IMR-90 (cell line): Measurements from ENCODE around the gene ANKRD24.

Experiments
- BHLHE40 ChIP-seq: fragments of 150-350 bp; IDR thresholded peaks from 2 replicates; pipeline ENCODE4 v1.6.1; 2016; ENCODE audit warnings: mild to moderate bottlenecking, low read depth, low read length
- CEBPB ChIP-seq: IDR thresholded peaks from 2 replicates; pipeline ENCODE4 v1.6.1; 2012; ENCODE audit warnings: low read depth, low read length, improper control_type of control experiment
- CTCF ChIP-seq: conservative IDR thresholded peaks from 2 replicates; pipeline ENCODE4 v1.5.1; 2012; ENCODE audit warnings: mild to moderate bottlenecking, low read depth, low read length, improper control_type of control experiment
- MXI1 ChIP-seq: IDR thresholded peaks from 2 replicates; pipeline ENCODE4 v1.6.1; 2012; ENCODE audit warnings: low read depth, mild to moderate bottlenecking, low read length, moderate library complexity, borderline replicate concordance
- POLR2A ChIP-seq: IDR thresholded peaks from 2 replicates; pipeline ENCODE4 v1.6.1; 2012; ENCODE audit warnings: mild to moderate bottlenecking, low read depth, low read length
- RAD21 ChIP-seq: IDR thresholded peaks from 2 replicates; pipeline ENCODE4 v1.6.1; 2012; ENCODE audit warnings: low read length, improper control_type of control experiment
- RFX5 ChIP-seq: IDR thresholded peaks from 2 replicates; pipeline ENCODE4 v1.8.0; 2012; ENCODE audit warnings: low read depth, mild to moderate bottlenecking, low read length, moderate library complexity
- SMC3 ChIP-seq: fragments of 150-350 bp; IDR thresholded peaks from 2 replicates; pipeline ENCODE4 v1.6.1; 2016; ENCODE audit warnings: low read depth, mild to moderate bottlenecking, antibody characterized with exemption, low read length, moderate library complexity
- USF2 ChIP-seq: fragments of 150-350 bp; IDR thresholded peaks from 2 replicates; pipeline ENCODE4 v1.6.1; 2017; ENCODE audit warnings: mild to moderate bottlenecking, antibody characterized with exemption, low read length, low read depth

- no peak for TF ChIP-seq CTCF
- no peak for TF ChIP-seq POLR2A
- no peak for TF ChIP-seq SMC3
- TF ChIP-seq RFX5, result no peak
- TF ChIP-seq RAD21, result no peak
- no peak for TF ChIP-seq CEBPB
- TF ChIP-seq MXI1, result no peak
- TF ChIP-seq BHLHE40, result no peak
- no peak for TF ChIP-seq USF2
These were observed 16.1 kb downstream of the ANKRD24 start for GRCh38 chr19:4198467-4199126.
